ENCODE data around the gene TYMP.
"Not testable (repeated sequence)": the region's sequence is repeated elsewhere in the genome, so short reads cannot be mapped to it uniquely, and the experiment has no call there.

The TYMP gene

GRCh38 chr22:50522208-50522805 lies 7.5 kb downstream of the TYMP start:
- TF ChIP-seq CTCF (IDR thresholded peaks at IDR 0.05; ENCODE audit: low read depth, low read length): no peak

GRCh38 chr22:50521710-50522109 lies 8.1 kb downstream of the TYMP start:
- no peak overlapping the region for H3K4me3 ChIP-seq (ENCODE audit: low read depth, low read length)
- TF ChIP-seq CTCF (IDR thresholded peaks at IDR 0.05; ENCODE audit: low read depth, low read length): no peak

More at GRCh38 chr22:50522208-50522805, 7.5 kb downstream of the TYMP start:
- no peak overlapping the region for H3K4me3 ChIP-seq (ENCODE audit: low read depth, low read length)

GRCh38 chr22:50520826-50521453 lies 8.9 kb downstream of the TYMP start:
- no peak overlapping the region for H3K4me3 ChIP-seq (ENCODE audit: low read depth, low read length)
- TF ChIP-seq CTCF (IDR thresholded peaks at IDR 0.05; ENCODE audit: low read depth, low read length): no peak

GRCh38 chr22:50520184-50520583 lies 9.6 kb downstream of the TYMP start:
- H3K4me3 ChIP-seq (ENCODE audit: low read depth, low read length): not testable (repeated sequence)

GRCh38 chr22:50519151-50519550 lies 10.7 kb downstream of the TYMP start:
- H3K4me3 ChIP-seq (ENCODE audit: low read depth, low read length): no peak overlapping the region
- TF ChIP-seq CTCF (IDR thresholded peaks at IDR 0.05; ENCODE audit: low read depth, low read length): no peak

- H3K4me3 ChIP-seq (ENCODE audit: low read depth, low read length): no peak overlapping the region
- no peak for TF ChIP-seq CTCF (IDR thresholded peaks at IDR 0.05; ENCODE audit: low read depth, low read length)
Measured at GRCh38 chr22:50518606-50519005, 11.2 kb downstream of the TYMP start.

- TF ChIP-seq CTCF (IDR thresholded peaks at IDR 0.05; ENCODE audit: low read depth, low read length): no peak
Measured at GRCh38 chr22:50517495-50518260, 12.1 kb downstream of the TYMP start.

More at GRCh38 chr22:50517495-50518260, 12.1 kb downstream of the TYMP start:
- H3K4me3 ChIP-seq (ENCODE audit: low read depth, low read length): no peak overlapping the region

Measured in WI38 (cell line).